Activated naive CD4-positive, alpha-beta T cell treated with anti-CD3 and anti-CD28 coated beads for 36 hours (primary cell): ENCODE results near the gene GAPDH. TPM values are rescaled to one million over a fixed set of nuclear protein-coding genes. Genes with fewer than 3 reads are reported as not detected.
"Not testable (repeated sequence)": the region's sequence is repeated elsewhere in the genome, so short reads cannot be mapped to it uniquely, and the experiment has no call there.

Experiments
- CTCF ChIA-PET: fragments of 350-600 bp; sonication (Branson Sonifier 250); formaldehyde crosslinking; loops from one replicate; lab custom pipeline; 2021; ENCODE audit warnings: antibody characterized with exemption; lab: Charles Lee
- DNase-seq: peaks from one replicate; pipeline ENCODE4 v3.0.0-alpha.2; 2020
- H3K27ac Mint-ChIP-seq: one replicate; pipeline ENCODE4 v1.8.0; 2021; ENCODE audit warnings: mild to moderate bottlenecking, mixed read lengths
- H3K27me3 Mint-ChIP-seq: one replicate; pipeline ENCODE4 v1.8.0; 2021; ENCODE audit warnings: low read depth, mixed read lengths
- H3K36me3 Mint-ChIP-seq: one replicate; pipeline ENCODE4 v1.8.0; 2021; ENCODE audit warnings: low read depth, mixed read lengths
- H3K4me1 Mint-ChIP-seq: one replicate; pipeline ENCODE4 v1.8.0; 2021; ENCODE audit warnings: low read depth, mixed read lengths
- H3K4me3 Mint-ChIP-seq: one replicate; pipeline ENCODE4 v1.8.0; 2021; ENCODE audit warnings: mild to moderate bottlenecking, moderate library complexity, mixed read lengths
- H3K9me3 Mint-ChIP-seq: one replicate; pipeline ENCODE4 v1.8.0; 2021; ENCODE audit warnings: mixed read lengths
- intact Hi-C: fragments of 100-400 bp; cut with micrococcal nuclease; formaldehyde crosslinking; loops from one replicate; pipeline ENCODE4 v1.15.1; 2023
- total RNA-seq, 2 experiments: library from RNA; stranded (reverse); gene quantifications; one replicate each; pipeline ENCODE4 v1.2.3, GENCODE V29; 2021

Gene GAPDH
- total RNA-seq: 1,000 to 10,000 TPM; 6,537 to 6,787 TPM

- Mint-ChIP-seq H3K4me1 (peaks cover 41% of the 10 kb centered on the region), H3K27me3 (no peaks in the 10 kb centered on the region), H3K36me3 (peaks cover 72% of the 10 kb centered on the region), H3K9me3 (no peaks in the 10 kb centered on the region), H3K4me3 (peak within 1 kb of the TSS; percentile 94), H3K27ac (peak within 1 kb of the TSS; percentile 99)
- peak; percentile 90 for DNase-seq
- intact Hi-C loops: loop anchor here (1.0 to 5.0 kb wide), 11 partner anchors 22 to 418 kb away; partner anchors contain the start of genes CHD4, IFFO1, ING4 and MRPL51
- CTCF ChIA-PET: interaction anchor here (0.6 kb wide), 1 partner anchor 55 kb away, joined by 3 read pairs; no protein-coding TSS in a partner anchor
These were observed at the start of gene GAPDH for GRCh38 chr12:6533923-6534694. Gene GAPDH, plus strand, starts transcription at chr12:6534517. Its CDS starts 316 bp downstream, at chr12:6534833.

GRCh38 chr12:6488240-6488639 lies 46.1 kb upstream of the GAPDH start:
- no peaks in the 10 kb centered on the region for H3K27me3 Mint-ChIP-seq
- intact Hi-C loops: no loop called here
- DNase-seq: no peak
- no peaks in the 10 kb centered on the region for H3K9me3 Mint-ChIP-seq
- peaks cover 7% of the 10 kb centered on the region for H3K4me1 Mint-ChIP-seq
- peaks cover 14% of the 10 kb centered on the region for H3K36me3 Mint-ChIP-seq
- CTCF ChIA-PET: interaction anchor here (0.7 to 1.4 kb wide), 3 partner anchors 23 to 358 kb away, joined by 3 to 7 read pairs (median 3); no protein-coding TSS in a partner anchor
- H3K4me3 Mint-ChIP-seq: no peak overlapping the region
- no peak overlapping the region for H3K27ac Mint-ChIP-seq

GRCh38 chr12:6489449-6489848 lies 44.9 kb upstream of the GAPDH start:
- DNase-seq: no peak
- CTCF ChIA-PET: no interaction called here
- H3K9me3 Mint-ChIP-seq: no peaks in the 10 kb centered on the region
- no peak overlapping the region for H3K27ac Mint-ChIP-seq
- intact Hi-C loops: no loop called here
- peaks cover 17% of the 10 kb centered on the region for H3K36me3 Mint-ChIP-seq
- no peaks in the 10 kb centered on the region for H3K27me3 Mint-ChIP-seq
- peaks cover 7% of the 10 kb centered on the region for H3K4me1 Mint-ChIP-seq
- no peak overlapping the region for H3K4me3 Mint-ChIP-seq

- DNase-seq, H3K27me3 Mint-ChIP-seq, H3K27ac Mint-ChIP-seq, H3K4me3 Mint-ChIP-seq, H3K9me3 Mint-ChIP-seq: not testable (repeated sequence)
- CTCF ChIA-PET: interaction anchor here (0.6 to 1.0 kb wide), 2 partner anchors 68 to 113 kb away, joined by 3 read pairs; no protein-coding TSS in a partner anchor
- intact Hi-C loops: loop anchor here (5.0 kb wide), 1 partner anchor 302 kb away; no protein-coding TSS in a partner anchor
- peaks cover 19% of the 10 kb centered on the region for H3K4me1 Mint-ChIP-seq
- peaks cover 29% of the 10 kb centered on the region for H3K36me3 Mint-ChIP-seq
These were observed 43.6 kb upstream of the GAPDH start for GRCh38 chr12:6490673-6491072.

- intact Hi-C loops: loop anchor here (1.0 to 5.0 kb wide), 9 partner anchors 23 to 359 kb away; partner anchors contain the start of genes GAPDH, IFFO1, ING4 and USP5
- Mint-ChIP-seq H3K27me3 (no peaks in the 10 kb centered on the region), H3K9me3 (no peaks in the 10 kb centered on the region), H3K27ac (peak within 1 kb of the TSS; percentile 99), H3K4me1 (peaks cover 33% of the 10 kb centered on the region), H3K36me3 (peaks cover 43% of the 10 kb centered on the region), H3K4me3 (peak within 1 kb of the TSS; percentile 98)
- peak; percentile 98 for DNase-seq
- CTCF ChIA-PET: interaction anchor here (0.5 to 1.9 kb wide), 5 partner anchors 18 to 1535 kb away, joined by 3 to 8 read pairs (median 4); partner anchors contain the start of gene VAMP1
These were observed 41.4 kb upstream of the GAPDH start, which contains the start of gene MRPL51 for GRCh38 chr12:6492838-6493496. Gene MRPL51, minus strand, starts transcription at chr12:6493262. Its CDS starts 126 bp downstream, at chr12:6493136.

- peak within 1 kb of the TSS; percentile 99 for H3K27ac Mint-ChIP-seq
- H3K4me1 Mint-ChIP-seq: peaks cover 33% of the 10 kb centered on the region
- CTCF ChIA-PET: interaction anchor here (0.6 to 1.9 kb wide), 5 partner anchors 17 to 70 kb away, joined by 3 to 8 read pairs (median 4); partner anchors contain the start of gene VAMP1
- no peaks in the 10 kb centered on the region for H3K27me3 Mint-ChIP-seq
- peak; percentile 98 for DNase-seq
- peaks cover 47% of the 10 kb centered on the region for H3K36me3 Mint-ChIP-seq
- peak within 1 kb of the TSS; percentile 98 for H3K4me3 Mint-ChIP-seq
- H3K9me3 Mint-ChIP-seq: no peaks in the 10 kb centered on the region
- intact Hi-C loops: loop anchor here (1.0 to 5.0 kb wide), 12 partner anchors 23 to 359 kb away; partner anchors contain the start of genes CHD4, GAPDH, IFFO1 and ING4
These were observed 40.6 kb upstream of the GAPDH start, which contains the start of gene NCAPD2 for GRCh38 chr12:6493497-6494257. Gene NCAPD2, plus strand, starts transcription at chr12:6494102. Its CDS starts 997 bp downstream, at chr12:6495099.

- Mint-ChIP-seq H3K27me3 (no peaks in the 10 kb centered on the region), H3K4me1 (peaks cover 33% of the 10 kb centered on the region), H3K36me3 (peaks cover 49% of the 10 kb centered on the region), H3K4me3 (peak overlapping the region; percentile 98), H3K9me3 (no peaks in the 10 kb centered on the region), H3K27ac (peak overlapping the region; percentile 99)
- CTCF ChIA-PET: interaction anchor here (0.7 to 1.6 kb wide), 7 partner anchors 29 to 171 kb away, joined by 3 to 7 read pairs (median 3); no protein-coding TSS in a partner anchor
- intact Hi-C loops: loop anchor here (1.0 to 5.0 kb wide), 4 partner anchors 74 to 298 kb away; partner anchors contain the start of genes CHD4, NOP2 and ZNF384
- DNase-seq: no peak
These were observed 40.0 kb upstream of the GAPDH start for GRCh38 chr12:6494258-6494743.

- Mint-ChIP-seq H3K36me3 (peaks cover 49% of the 10 kb centered on the region), H3K27me3 (no peaks in the 10 kb centered on the region)
These were observed 39.3 kb upstream of the GAPDH start for GRCh38 chr12:6494968-6495367.

GRCh38 chr12:6497291-6497690 lies 37.0 kb upstream of the GAPDH start:
- H3K4me3 Mint-ChIP-seq: not testable (repeated sequence)
- H3K36me3 Mint-ChIP-seq: peaks cover 36% of the 10 kb centered on the region
- CTCF ChIA-PET: interaction anchor here (1.7 kb wide), 1 partner anchor 40 kb away, joined by 5 read pairs; no protein-coding TSS in a partner anchor

More at GRCh38 chr12:6494968-6495367, 39.3 kb upstream of the GAPDH start:
- no peak for DNase-seq
- Mint-ChIP-seq H3K4me1 (peaks cover 33% of the 10 kb centered on the region), H3K9me3 (no peaks in the 10 kb centered on the region), H3K27ac (peak overlapping the region; percentile 99), H3K4me3 (peak overlapping the region; percentile 98)
- CTCF ChIA-PET: interaction anchor here (0.7 to 1.9 kb wide), 8 partner anchors 30 to 172 kb away, joined by 3 to 7 read pairs (median 4); no protein-coding TSS in a partner anchor
- intact Hi-C loops: loop anchor here (1.0 to 5.0 kb wide), 4 partner anchors 74 to 297 kb away; partner anchors contain the start of genes CHD4, NOP2 and ZNF384

GRCh38 chr12:6500466-6500865 lies 33.9 kb upstream of the GAPDH start:
- CTCF ChIA-PET: interaction anchor here (0.6 to 0.7 kb wide), 3 partner anchors 10 to 57 kb away, joined by 3 to 4 read pairs (median 3); no protein-coding TSS in a partner anchor
- Mint-ChIP-seq H3K27me3 (no peaks in the 10 kb centered on the region), H3K4me3 (no peak overlapping the region), H3K27ac (no peak overlapping the region), H3K4me1 (peaks cover 17% of the 10 kb centered on the region), H3K36me3 (peaks cover 28% of the 10 kb centered on the region), H3K9me3 (no peaks in the 10 kb centered on the region)
- no peak for DNase-seq
- intact Hi-C loops: no loop called here

More at GRCh38 chr12:6497291-6497690, 37.0 kb upstream of the GAPDH start:
- DNase-seq, H3K27me3 Mint-ChIP-seq, H3K9me3 Mint-ChIP-seq, intact Hi-C loops: not testable (repeated sequence)
- H3K4me1 Mint-ChIP-seq: peaks cover 26% of the 10 kb centered on the region
- peak overlapping the region; percentile 42 for H3K27ac Mint-ChIP-seq
